NCI-H345 treated with DMSO at 0.1 percent for 48 hours (cell line): ENCODE data around the gene ADGRL3.

Experiments
- DNase-seq: peaks from one replicate; lab custom pipeline; 2025; ENCODE audit not compliant: unreplicated experiment; lab: John Stamatoyannopoulos, UW

Gene ADGRL3

GRCh38 chr4:62037571-62037970, 837.4 kb downstream of the ADGRL3 start:
- no peak for DNase-seq

DNA sequence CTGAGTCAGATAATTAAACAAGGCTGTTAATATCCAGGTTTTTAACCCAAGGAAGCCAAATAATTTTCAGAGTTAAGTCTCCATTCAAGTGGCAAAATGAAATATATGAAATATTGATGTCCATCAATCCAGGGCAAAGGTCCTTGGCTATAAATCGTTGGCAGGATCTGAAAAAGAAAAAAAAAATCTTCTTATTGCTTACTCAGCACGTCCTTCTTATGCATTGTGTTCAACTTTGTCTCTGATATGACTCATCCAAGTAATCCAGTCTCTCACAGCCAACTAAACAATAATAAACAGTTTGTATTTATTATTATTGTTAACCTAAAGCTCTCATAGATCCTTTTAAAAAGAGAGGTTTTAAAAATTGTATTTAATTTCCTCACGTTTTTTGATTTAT, 851.2 kb downstream of the ADGRL3 start:
- DNase-seq = no peak

DNA sequence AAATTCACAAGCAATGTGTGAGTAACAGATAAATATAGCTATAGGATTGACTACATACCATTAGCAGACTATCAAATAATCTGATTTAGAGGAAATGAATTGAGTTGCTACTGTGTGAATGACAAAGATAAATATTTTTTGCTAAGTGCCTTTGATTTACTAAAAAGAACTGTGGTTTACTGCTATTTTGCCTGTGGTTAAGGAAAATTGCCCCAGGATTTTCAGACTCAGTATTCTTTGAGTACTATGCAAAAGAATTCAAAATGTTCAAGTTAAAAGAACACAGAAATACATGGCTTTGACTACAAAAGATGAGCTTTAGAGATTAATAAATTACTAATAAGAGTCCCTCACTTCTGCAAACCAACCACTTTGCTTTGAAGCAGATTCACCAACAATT, 853.8 kb downstream of the ADGRL3 start:
- DNase-seq = no peak

- no peak for DNase-seq
Measured at GRCh38 chr4:62057031-62057430, 856.9 kb downstream of the ADGRL3 start.

GRCh38 chr4:62058571-62058970, 858.4 kb downstream of the ADGRL3 start:
- DNase-seq = no peak

DNA sequence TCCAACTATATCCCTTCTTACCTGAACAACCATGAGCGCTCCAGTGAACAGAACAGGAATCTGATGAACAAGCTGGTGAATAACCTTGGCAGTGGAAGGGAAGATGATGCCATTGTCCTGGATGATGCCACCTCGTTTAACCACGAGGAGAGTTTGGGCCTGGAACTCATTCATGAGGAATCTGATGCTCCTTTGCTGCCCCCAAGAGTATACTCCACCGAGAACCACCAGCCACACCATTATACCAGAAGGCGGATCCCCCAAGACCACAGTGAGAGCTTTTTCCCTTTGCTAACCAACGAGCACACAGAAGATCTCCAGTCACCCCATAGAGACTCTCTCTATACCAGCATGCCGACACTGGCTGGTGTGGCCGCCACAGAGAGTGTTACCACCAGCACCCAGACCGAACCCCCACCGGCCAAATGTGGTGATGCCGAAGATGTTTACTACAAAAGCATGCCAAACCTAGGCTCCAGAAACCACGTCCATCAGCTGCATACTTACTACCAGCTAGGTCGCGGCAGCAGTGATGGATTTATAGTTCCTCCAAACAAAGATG, 870.2 kb downstream of the ADGRL3 start:
- no peak for DNase-seq

DNA sequence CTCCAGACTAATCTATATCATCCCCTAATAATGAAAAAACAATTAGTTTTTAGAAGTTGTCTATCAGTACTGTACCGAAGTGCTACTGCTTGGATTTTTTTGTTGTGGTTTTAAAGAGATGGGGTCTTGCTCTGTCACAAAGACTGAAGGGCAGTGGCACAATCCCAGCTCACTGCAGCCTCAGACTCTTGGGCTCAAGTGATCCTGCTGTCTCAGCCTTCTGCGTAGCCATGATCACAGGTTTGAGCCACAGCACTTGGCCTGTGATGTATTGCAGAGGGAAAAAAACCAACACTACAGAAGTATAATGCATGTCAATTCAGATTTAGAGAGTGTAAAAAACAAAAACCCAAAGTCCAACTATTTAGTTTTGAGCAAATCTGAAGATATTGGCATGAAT, 875.0 kb downstream of the ADGRL3 start:
- no peak for DNase-seq

- no peak for DNase-seq
Measured at GRCh38 chr4:62075521-62075920, 875.4 kb downstream of the ADGRL3 start.

- no peak for DNase-seq
Measured at GRCh38 chr4:62077406-62077805, 877.3 kb downstream of the ADGRL3 start.

DNA sequence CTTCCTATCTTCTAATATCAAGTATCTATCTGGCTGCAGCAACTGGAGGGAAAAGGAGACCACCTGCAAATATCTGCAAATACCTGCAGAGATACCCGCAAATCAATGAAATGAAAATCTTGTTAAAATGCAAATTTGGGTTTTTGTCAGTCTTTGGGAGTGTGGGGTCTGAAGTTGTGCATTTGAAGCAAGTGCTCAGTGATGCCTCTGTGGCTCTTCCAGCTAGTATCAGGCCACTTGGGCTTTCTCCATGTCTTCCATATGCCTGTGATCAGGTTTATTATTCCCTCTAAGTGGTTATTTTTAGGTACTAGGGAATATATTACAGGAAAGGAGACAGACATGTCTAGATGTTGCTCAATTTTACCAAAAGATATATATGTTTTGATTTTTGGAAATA, 880.3 kb downstream of the ADGRL3 start:
- DNase-seq = no peak

GRCh38 chr4:62087706-62088105, 887.6 kb downstream of the ADGRL3 start:
- DNase-seq = no peak

DNA sequence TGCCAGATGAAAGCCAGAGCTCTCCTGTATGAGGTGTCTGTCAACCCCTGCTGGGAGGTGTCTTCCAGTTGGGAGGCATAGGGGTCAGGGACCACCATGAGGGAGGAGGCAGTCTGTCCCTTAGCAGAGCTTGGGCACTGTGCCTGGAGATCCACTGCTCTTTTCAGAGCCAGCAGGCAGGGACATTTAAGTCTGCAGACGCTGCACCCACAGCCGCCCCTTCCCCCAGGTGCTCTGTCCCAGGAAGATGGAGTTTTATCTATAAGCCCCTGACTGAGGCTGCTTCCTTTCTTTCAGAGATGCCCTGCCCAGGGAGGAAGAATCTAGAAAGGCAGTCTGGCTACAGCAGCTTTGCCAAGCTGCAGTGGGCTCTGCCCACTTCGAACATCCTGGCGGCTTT, 893.6 kb downstream of the ADGRL3 start:
- no peak for DNase-seq

- no peak for DNase-seq
Measured at GRCh38 chr4:62096881-62097280, 896.8 kb downstream of the ADGRL3 start.

DNA sequence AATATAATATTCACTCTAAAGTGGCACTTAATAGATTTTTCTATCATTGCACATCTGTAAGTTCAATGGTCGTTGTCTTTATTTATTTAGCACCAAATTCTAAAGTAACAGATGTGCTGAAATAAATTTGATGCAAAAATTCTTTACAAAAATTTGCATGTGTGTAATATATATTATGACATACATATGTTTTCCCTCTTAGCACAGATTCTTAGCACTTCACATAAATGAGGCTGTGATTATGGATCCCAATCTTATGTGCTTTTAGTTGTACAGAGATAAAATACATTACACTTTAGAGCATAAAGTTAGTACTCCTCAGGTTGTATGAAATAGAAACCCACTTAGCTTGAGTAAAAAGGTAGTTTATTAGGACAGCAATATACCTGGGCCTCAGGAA, 915.1 kb downstream of the ADGRL3 start:
- DNase-seq = no peak

- no peak for DNase-seq
Measured at GRCh38 chr4:62117886-62118285, 917.8 kb downstream of the ADGRL3 start.

GRCh38 chr4:62118558-62118957, 918.4 kb downstream of the ADGRL3 start:
- DNase-seq = no peak

- no peak for DNase-seq
Measured at GRCh38 chr4:62119195-62119594, 919.1 kb downstream of the ADGRL3 start.

DNA sequence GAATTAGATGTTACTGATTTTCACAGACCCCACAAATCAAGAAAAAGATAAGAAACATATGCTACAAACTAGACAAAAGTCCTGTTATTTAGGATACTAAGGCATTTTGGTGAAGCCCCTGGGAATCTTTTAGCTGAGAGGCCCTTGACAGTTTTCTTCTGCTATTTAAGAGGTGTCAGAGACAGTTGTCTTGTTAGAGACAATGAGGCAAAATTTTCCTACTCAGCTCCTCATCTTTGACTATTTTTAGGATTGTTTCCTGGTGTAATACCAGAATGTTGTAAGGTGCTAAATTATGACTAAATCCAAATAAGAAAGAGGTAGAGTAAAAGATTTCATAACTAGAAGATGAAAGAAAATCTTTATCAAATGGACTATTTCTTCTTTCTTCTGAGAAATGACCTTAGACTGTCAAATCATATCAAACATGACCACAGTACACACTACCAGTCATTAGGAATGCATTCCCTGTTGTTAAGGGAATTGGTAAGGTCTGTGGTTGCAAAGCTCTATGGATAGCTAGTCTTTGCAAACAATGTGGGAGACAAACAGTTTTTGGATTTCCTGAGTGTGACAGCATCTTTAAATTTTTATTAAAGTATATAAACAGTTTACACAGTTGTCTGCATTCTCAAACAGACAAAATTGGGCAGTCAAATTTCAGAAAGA, 926.1 kb downstream of the ADGRL3 start:
- no peak for DNase-seq
